Breast epithelium (tissue), 3 donors: Measurements from ENCODE around the gene CFL1.

ENCODE experiments used
- POLR2A ChIP-seq: fragments of 450-650 bp; IDR thresholded peaks from one replicate; pipeline ENCODE4 v1.6.1; 2016; ENCODE audit warnings: antibody characterized with exemption, mild to moderate bottlenecking, moderate library complexity
- POLR2AphosphoS5 ChIP-seq, 3 donors: sonication (generic); formaldehyde crosslinking; IDR thresholded peaks; one replicate each; pipeline ENCODE4 v1.6.1; 2017; ENCODE audit warnings: antibody characterized with exemption in 3 of 3
- TF ChIP-seq, protein P1 (sequence below), 3 donors: fragments of 450-650 bp; IDR thresholded peaks; one replicate each; pipeline ENCODE4 v1.5.1; 2016 to 2017; ENCODE audit warnings: antibody characterized with exemption in 3 of 3, mild to moderate bottlenecking in 3 of 3, moderate library complexity in 3 of 3

DNA sequence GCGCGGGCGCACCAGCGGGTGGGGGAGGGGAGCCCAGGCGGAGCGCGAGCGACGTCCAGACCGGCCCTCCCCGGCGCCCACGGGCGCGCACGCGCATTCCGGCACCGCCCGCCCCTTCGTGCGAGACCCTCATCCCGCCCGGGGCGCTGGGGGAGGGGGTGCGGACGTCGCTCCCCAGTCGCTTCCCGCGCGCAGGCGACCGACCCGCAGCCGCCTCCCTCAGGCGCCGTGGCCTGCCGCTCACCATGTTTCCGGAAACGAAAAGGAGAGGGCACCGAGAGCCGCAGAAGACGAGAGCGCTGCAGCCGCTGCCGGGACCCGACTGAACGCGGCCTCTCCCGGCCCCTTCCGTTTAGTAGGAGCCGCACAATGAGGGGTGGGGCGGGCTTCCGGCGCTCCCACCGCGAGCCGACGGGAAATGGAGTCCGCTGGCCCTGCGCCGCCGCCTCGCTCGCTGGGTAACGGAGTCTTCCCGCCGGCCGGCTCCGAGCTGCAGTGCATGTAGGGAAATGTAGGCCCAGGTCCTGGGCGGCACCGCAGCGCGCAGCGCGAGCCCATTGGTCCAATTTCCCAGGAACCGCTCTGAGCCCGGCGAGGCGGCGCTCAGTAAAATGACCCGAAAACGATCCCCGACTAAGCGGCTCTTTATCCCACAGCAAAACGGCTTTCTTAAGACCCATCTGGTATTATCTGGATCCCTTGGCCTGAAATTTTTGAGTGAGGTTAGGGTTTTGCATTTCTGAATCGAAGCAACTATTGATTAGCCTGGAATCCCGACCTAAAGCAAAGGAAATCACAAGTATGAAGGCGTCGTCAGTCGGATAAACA is at the start of gene CFL1:
- TF ChIP-seq, protein P1, sequence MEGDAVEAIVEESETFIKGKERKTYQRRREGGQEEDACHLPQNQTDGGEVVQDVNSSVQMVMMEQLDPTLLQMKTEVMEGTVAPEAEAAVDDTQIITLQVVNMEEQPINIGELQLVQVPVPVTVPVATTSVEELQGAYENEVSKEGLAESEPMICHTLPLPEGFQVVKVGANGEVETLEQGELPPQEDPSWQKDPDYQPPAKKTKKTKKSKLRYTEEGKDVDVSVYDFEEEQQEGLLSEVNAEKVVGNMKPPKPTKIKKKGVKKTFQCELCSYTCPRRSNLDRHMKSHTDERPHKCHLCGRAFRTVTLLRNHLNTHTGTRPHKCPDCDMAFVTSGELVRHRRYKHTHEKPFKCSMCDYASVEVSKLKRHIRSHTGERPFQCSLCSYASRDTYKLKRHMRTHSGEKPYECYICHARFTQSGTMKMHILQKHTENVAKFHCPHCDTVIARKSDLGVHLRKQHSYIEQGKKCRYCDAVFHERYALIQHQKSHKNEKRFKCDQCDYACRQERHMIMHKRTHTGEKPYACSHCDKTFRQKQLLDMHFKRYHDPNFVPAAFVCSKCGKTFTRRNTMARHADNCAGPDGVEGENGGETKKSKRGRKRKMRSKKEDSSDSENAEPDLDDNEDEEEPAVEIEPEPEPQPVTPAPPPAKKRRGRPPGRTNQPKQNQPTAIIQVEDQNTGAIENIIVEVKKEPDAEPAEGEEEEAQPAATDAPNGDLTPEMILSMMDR (IDR thresholded peaks at IDR 0.05), result no peak
- peak; percentile 80 for TF ChIP-seq POLR2A
- TF ChIP-seq POLR2AphosphoS5 (IDR thresholded peaks at IDR 0.05), result peak; percentile 96 to 97 (median 96)
